HUDEP-2 (cell line): ENCODE data around the gene HDHD3.
"Not testable (repeated sequence)": the region's sequence is repeated elsewhere in the genome, so short reads cannot be mapped to it uniquely, and the experiment has no call there.

Experiments
- DNase-seq, 76 experiments: peaks; one replicate each; lab custom pipeline; 2025; ENCODE audit not compliant: unreplicated experiment in 76 of 76; lab: John Stamatoyannopoulos, UW

HDHD3 gene

DNA sequence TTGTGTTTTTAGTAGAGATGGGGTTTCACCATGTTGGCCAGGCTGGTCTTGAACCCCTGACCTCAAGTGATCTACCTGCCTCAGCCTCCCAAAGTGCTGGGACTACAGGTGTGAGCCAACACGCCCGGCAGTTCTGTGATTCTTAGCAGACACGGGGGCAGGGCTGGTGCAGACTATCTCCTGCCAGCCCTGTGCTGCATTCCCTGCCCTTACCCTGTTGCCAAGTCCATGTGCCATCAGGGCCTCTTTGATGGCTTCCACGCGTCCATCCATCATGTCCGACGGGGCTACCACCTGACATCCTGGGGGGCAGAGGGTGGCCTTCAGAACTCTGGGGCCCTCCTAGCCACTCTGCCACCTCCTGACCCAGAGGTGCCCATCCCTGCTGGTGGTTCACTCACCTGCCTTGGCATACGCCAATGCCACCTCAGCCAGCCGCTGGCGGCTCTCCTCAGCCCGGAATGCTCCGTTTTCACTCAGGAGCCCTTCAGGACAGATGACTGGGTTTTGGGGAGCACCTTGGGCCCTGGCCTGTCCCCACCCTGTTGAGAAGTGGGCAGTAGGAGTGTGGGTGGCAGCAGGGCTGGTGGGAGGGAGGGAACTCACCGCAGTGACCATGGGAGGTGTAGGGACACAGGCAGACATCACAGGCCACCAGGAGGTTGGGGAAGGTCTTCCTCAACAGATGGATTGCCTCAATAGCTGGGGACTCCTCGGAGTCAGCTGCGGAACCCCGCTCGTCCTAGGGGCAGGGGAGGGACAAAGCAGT lies 13.6 kb upstream of the HDHD3 start:
- no peak for DNase-seq

DNA sequence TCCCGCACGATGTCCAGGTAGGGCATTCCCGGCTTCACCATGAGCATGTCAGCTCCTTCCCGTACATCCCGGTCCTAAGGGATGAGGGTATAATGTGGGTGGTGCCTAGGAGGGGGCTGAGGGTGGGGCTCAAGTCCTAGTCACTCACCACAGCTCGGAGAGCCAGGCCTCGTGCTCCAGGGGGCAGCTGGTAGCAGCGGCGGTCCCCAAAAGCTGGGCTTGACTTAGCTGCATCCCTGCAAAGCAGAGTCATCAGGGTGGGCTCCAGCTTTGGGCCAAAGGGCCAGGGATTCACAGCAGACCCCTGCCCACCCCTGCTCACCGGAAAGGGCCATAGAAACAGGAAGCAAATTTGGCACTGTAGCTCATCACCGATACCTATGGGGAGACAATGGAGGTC lies 12.7 kb upstream of the HDHD3 start:
- DNase-seq: no peak

DNA sequence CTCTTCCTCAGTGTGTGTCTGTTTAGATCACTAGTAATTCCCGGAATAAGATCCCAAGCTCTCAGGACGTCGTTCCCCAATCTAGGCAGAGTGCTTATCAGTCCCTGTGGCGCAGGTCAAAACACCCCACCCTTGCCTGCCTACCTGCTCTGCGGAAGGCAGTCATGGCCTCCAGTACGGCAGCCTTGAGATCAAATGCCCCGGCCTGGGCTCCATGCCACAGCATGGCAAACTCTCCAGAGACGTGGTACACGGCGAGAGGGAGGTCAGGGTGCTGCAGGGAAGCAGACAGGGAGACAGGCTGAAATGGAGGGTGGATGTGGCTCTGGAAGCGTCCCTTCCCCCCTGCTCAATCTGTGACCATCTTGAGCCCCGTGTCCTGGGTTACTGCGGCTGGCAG lies 12.0 kb upstream of the HDHD3 start:
- no peak for DNase-seq

DNA sequence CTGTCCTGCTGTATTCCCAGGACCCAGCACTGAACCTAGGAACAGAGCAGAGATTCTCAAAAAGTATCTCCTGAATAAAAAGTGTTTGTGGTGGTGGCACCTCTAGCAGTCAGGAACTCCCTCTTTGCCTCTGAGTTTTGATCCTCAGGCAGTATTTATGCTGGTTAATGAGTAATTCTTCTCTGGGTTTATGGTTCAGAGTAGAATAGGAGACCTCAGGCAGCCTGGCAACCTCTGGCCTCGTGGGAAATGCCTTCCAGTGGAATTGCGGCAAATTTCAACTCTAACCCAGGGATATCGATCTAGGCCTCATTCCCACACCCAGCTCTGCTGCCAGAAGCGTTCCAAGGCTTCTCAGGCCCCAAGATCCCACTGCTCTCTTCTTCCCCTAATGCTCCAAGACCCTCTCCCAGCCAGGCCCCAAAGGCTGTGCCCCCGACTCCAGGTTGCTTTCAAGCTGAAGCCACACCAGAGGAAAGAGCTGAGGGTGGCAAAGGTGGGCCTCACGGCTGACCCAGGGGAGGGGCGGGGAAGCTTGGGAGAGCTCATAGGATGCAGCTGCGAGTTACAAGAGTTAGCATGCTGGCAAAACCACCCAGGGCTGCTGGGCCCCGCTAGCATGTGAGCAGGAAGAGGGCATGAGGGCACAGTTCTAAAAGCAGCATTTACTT lies 10.9 kb upstream of the HDHD3 start:
- no peak for DNase-seq

DNA sequence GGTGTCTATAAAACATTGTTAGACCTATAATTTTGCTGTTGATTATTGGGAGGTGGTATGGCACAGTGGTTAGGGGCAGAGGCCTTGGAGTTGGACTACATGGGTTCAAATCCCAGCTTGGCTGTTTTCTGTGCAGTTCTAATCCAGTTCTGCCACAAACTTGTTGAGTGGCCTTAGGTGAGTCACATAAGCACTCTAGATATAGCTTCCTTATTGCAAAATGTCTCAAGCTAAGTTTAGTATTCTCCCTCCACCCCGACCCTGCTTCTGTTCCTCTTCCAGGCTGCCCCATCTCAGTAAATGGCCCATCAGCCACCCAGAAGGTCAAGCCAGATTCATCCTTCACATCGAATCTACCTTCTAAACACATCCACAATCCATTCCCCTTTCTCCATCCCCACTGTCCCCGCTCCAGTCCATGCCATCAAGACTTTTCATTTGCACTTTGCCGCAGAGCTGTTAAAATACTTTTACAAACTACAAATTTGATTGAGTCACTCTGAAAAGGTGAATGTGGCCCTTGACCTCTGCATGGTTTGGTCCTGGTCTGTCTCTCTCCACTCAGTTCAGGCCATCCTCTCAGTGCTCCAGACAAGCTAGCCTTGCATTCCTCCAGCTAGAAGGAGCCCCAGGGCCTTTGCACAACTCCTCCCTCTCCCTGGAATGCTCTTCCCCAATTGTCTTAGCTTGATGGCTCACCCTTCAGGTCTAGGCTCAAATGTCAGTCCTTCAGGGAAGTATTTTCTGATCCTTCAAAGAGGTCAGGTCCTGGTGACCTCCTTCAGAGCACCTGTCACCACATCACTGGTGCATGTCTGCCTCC lies 10.0 kb upstream of the HDHD3 start:
- DNase-seq: no peak

DNA sequence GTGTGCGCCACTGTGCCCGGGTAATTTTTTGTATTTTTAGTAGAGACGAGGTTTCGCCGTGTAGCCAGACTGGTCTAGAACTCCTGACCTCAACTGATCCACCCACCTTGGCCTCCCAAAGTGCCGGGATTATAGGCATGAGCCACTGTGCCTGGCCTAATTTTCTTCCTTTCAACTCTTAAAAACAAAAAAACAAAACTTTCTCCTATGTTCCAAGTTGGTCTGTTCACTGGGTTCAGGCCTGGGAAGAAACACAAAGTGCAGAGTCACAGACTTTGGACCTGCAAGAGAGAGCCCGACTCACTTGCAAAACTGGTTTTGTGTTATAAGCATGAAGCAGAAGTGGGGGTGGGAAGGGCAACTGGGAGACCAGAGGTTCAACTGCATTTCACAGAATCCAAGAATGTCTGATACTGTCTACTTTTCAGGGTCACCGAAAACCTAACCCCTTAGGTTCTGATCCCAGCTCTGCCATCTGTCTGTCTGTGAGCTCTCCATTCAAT lies 5.2 kb upstream of the HDHD3 start:
- DNase-seq: no peak

DNA sequence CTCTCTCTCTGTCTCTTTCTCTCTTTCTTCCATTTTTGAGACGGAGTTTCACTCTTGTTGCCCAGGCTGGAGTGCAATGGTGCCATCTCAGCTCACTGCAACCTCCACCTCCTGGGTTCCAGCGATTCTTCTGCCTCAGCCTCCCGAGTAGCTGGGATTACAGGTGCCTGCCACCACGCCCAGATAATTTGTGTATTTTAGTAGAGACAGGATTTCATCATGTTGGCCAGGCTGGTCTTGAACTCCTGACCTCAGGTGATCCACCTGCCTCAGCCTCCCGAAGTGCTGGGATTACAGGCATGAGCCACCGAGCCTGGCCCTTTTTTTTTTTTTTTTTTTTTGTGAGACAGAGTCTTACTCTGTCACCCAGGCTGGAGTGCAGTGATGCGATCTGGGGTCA lies 4.7 kb upstream of the HDHD3 start:
- DNase-seq: not testable (repeated sequence)

DNA sequence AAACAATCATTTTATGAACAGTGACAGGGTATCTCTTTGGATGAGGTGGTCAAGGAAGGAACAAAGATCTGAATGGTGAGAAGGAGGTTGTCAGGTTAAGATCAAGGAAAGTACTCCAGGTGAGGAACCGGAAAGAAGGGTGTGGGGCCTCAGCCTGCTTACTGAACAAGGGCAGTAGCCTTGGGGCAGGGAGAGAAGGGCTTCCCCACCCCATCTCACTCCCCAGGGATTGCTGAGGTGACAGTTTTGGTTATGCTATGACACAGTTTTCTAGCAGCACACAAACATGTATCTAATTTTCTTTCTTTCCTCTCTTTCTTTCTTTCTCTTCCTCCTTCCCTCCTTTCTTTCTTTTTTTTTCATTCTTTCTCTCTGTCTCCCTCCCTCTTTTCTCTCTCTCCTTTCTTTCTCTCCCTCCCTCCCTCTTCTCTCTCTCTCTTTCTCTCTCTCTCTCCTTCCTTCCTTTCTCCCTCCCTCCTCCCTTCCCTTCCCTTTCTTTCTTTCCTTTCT lies 4.1 kb upstream of the HDHD3 start:
- no peak for DNase-seq

DNA sequence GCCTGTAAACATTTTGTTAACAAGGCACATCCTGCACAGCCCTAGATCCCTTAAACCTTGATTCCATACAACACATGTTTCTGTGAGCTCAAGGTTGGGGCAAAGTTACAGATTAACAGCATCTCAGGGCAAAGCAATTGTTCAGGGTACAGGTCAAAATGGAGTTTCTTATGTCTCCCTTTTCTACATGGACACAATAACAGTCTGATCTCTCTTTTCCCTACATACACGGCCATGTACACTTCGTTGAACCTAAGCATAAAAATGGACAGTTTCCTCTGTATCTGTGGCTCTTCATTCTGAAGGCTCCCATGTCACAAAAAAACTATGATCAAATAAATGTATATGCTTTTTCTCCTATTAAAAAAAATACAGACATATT lies 3.0 kb upstream of the HDHD3 start:
- DNase-seq: not testable (repeated sequence)

DNA sequence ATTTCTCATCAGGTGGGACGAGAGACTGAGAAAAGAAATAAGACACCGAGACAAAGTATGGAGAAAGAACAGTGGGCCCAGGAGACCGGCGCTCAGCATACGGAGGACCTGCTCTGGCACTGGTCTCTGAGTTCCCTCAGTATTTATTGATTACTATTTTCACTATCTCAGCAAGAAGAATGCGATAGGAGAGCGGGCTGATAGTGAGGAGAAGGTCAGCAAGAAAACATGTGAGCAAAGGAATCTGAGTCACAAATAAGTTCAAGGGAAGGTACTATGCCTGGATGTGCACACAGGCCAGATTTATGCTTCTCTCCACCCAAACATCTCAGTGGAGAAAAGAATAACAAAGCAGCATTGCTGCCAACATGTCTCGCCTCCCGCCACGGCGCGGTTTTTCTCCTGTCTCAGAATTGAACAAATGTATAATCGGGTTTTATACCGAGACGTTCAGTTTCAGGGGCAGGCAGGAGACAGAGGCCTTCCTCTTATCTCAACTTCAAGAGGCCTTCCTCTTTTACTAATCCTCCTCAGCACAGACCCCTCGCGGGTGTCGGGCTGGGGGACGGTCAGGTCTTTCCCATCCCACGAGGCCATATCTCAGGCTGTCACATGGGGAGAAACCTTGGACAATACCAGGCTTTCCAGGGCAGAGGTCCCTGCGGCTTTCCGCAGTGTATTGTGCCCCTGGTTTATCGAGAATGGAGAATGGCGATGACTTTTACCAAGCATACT lies 2.5 kb upstream of the HDHD3 start:
- DNase-seq: peak in 3 of 76 experiments; percentile 18 to 32 (median 30)

DNA sequence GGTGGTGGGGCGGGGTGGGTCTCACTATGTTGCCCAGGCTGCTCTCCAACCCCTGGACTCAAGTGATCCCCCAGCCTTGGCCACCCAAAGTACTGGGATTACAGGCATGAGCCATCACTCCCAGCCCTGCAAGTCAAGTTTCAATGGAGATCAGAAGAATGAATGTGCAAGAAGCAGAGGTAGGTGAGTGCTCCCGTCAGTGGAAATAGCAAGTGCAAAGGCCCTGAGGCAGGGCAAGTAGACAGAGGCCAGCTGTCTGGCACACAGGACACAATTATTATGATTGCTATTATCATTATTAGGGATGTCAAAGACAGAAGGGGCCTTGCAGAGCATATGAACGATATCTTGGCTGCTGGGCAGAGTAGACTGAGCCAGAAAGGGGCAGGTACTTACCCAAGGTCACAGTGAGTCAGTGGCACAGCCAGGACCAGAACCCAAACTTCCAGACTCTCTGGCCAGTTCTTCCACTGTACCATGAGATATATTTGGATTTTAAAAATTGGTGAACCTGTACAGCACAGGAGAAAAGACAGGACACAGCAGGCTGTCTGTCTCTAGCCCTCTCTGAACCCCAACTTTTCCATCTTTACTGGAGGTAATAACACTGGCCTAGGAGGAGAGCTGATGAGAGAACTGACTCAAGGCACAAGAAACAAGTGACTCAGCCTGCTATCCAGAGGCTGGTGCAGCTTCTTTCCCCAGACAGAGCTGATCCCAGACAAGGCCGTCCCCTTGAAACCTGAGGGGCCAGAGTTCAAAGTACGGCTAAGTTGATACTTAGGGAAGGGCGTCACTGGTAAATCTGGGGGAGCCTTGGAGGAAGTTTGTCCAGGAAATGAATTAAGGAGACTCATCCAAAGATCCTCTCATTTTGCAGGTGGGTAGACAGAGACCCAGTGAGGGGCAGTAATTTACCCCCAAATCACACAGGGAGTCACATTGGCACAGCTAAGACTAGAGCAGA lies 1.4 kb downstream of the HDHD3 start:
- DNase-seq: peak in 3 of 76 experiments; percentile 15 to 29 (median 16)

DNA sequence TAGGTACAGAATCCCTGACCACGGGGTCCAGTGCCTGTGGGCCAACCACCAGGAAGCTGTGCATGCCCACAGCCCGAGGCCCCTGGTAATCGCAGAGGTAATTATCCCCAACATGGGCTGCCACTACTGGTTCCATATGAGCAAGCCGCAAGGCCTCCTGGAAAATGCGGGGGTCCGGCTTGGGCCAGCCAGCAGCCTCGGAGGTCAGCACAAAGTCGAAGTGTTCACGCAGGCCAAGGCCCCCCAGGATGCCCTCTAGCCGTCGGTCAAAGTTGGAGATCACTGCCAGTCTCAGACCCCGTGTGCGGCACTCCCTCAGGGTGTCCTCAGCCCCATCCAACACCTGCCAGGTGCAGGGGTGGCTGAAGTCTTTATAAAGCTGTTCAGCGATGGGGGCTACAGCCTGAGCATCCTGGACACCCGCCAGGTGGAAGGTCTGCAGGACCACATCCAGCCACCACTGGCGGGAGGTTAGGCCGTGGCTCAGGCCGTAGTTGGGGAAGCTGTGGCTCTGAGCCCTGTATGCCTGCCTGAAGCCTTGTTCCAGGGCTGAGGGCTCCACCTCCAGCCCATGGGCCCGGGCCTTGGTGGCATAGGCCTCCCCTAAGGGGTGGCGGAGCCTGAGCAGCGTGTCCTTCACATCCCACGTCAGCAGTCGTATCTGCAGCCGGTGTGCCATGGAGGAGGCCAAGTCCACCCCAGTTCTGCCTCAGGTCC lies 3.0 kb downstream of the HDHD3 start:
- DNase-seq: no peak

DNA sequence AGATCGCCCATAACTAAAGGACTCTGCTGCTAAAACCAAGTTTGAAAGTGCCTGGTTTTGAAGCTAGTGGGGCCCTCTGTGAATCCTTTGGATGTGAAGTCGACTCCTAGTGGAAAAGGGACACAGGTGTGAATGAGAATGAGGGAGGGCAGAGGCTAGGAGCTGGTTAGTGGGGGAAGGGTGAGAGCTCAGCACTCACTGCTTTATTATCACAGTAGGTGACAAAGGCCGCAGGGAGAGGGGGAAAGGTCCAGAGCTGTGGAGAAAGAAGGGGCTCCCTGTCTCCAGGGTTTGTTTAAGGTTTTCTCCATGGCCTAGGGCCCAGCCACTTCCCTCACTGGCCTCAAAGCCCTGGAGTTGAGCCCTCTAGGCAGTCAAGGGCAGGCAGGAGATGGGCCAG lies 3.5 kb downstream of the HDHD3 start:
- DNase-seq: no peak

DNA sequence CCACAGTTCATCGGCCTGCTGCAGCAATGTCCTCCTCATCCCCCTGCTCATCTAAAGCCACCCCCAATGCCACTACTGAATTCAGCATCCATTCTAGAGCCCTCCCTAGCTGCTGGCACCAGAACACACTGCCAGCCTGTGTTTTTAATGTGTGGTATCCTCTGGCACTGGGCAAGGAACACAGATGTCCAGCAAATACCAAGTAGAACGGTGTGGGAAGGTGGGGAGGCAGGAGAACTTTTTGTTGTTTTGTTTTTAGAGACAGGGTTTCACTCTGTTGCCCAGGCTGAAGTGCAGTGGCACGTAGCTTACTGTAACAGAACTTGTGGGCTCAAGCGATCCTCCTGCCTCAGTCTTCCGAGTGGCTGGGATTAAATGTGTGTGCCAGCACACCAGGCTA lies 4.7 kb downstream of the HDHD3 start:
- DNase-seq: peak in 2 of 76 experiments; percentile 22 to 23

DNA sequence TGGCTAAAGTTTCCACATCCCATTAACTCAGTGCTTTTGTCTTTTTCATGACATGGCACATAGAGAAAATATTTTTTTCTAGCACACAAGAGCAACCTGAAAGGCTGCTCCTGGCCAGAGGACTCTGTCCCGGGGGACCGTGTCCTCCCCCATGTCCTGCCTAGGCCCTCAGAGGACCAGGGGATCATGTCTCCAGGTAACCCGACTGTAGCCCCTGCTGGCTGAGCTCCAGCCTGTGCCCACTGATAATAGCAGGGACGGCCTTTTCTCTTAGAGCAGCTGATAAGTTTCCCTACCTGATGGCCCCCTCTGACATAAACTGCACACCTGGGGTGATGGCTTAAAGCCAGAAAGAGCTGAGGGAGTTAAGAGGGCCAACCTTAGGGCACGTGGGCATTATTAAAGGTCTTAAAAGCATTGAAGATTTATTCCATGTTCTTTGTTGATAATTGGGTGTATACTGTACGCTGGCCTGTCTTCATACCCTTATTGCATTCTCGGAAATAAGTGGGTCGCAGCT lies 5.9 kb downstream of the HDHD3 start:
- DNase-seq: no peak

DNA sequence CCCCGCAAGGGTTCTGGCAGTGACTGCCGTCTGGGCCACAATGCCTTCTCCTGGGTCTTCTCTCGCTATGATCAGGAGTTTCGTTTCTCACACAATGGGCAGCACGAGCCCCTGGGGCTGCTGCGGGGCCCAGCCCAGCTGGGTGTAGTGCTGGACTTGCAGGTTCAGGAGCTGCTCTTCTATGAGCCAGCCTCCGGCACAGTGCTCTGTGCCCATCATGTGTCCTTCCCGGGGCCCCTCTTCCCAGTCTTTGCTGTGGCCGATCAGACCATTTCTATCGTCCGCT lies 7.0 kb downstream of the HDHD3 start:
- DNase-seq: peak in 2 of 76 experiments; percentile 25 to 30

DNA sequence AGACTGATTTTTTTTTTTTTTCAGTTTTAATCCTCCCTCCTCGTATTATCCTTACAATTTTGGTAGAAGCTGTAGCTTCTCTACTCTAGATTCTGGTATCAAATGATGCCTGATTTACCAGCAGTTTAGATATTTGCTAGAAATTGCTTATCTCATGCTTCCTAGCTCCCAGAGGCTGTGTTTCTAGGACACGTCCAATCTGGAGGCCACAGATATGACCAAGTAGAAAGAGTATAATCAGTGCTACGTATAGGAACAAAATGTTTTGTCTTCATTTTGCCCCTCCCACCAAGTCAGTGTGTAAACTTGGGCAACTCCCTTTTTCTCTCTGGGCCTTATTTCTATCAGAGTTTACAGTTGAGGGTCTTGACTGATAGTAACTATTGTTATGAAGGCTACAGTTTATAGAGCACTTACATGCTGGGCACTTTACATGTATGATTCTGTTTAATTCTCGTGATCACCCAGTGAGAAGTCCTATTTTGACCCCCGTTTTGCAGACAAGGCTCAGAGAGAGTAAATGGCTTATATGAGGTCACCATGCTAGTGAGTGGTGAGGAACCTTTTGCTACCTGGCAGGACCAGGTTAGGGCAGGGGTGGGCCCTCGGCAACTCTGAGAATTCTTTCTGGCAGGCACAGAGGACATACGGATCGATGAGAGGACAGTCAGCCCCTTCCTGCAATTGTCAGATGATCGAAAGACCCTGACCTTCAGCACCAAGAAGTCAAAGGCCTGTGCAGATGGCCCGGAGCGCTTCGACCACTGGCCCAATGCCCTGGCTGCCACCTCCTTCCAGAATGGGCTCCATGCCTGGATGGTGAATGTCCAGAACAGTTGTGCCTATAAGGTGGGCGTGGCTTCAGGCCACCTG lies 7.6 kb downstream of the HDHD3 start:
- DNase-seq: peak in 65 of 76 experiments; percentile 13 to 96 (median 71)
